Mesendoderm (in vitro differentiated cells): ENCODE data around the gene ITGAL. TPM values are rescaled to one million over a fixed set of nuclear protein-coding genes. Genes with fewer than 3 reads are reported as not detected.

Experiments
- small RNA-seq: library from polyadenylated mRNA; stranded (forward); fragments of <200 nt; extraction: miRNeasy Mini kit (QIAGEN cat#:217004); gene quantifications from one replicate; pipeline ENCODE3, GENCODE V24; 2013; ENCODE audit not compliant: insufficient read depth

ITGAL gene

Small RNAs within 50 kb of the gene (small RNA-seq; reads per million reads assigned to genes)
- not detected for gene MIR4518
- not detected for gene RF00019
- not detected for gene RNU7-61P
